ENCODE measurements around the gene LDLRAD4.
A peak's percentile ranks its signal among the peaks of the same experiment; 100 is the strongest.

The LDLRAD4 gene

DNA sequence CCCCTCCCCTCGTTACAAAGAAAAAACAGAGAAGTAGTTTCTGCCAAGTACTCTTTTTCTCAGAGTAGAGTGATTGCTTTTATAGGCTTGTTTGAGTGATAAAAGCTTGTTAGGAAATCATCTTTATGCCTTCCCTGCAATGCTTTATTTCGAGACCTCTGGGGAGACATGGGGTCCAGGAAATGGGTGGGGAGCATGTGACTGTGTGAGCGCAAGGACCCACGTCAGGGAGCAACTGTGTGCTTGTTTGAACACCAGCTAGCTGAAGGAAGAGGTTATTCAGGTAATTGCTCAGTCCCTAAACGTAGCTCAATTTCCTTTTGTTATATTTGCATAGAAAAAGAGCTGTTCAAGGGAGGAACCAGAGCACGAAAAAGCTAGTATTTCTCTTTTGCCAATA lies 320.5 kb downstream of the LDLRAD4 start:
- no peak for TF ChIP-seq GATA2 (IDR thresholded peaks at IDR 0.05; ENCODE audit: low read depth, low read length)
- TF ChIP-seq GATA3 (IDR thresholded peaks at IDR 0.05; ENCODE audit: low read depth, low read length): no peak

GRCh38 chr18:13539843-13540476 lies 321.4 kb downstream of the LDLRAD4 start:
- no peak for TF ChIP-seq GATA3 (IDR thresholded peaks at IDR 0.05; ENCODE audit: low read depth, low read length)
- no peak for TF ChIP-seq GATA2 (IDR thresholded peaks at IDR 0.05; ENCODE audit: low read depth, low read length)

DNA sequence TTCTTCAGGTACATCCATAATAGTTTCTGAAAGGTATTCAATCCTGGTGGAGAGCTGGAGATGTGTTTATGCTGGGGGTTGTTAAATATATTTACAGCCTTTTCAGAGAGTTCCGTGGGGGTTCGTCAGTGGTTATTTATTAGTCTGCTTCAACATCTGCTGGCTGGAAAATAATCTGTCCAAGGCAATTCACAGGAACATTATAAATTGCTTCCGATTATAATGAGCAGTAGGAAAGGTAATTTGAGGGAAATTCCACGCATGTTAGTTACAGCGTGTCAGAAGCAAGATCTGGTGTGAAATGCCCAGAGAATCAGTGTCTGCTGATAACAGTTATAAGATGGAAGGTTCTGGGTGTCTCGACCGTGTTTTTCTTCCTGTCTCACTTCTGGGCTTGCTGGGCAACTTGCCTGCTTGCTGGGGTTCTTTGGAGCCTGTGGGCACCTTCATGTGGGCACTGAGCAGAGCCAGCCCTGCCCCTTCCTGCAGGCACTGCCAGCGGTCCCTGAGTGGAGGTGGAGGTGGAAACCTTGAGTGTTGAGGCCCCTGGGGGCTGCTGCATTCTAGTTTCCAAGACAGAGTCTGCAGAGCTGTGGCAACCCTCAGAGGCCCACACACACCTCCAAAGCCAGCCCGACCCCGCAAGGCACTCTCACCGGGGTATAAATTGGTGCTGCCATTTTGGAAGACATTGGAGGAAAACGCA lies 322.1 kb downstream of the LDLRAD4 start:
- TF ChIP-seq GATA3 (IDR thresholded peaks at IDR 0.05; ENCODE audit: low read depth, low read length): no peak
- TF ChIP-seq GATA2 (IDR thresholded peaks at IDR 0.05; ENCODE audit: low read depth, low read length): no peak

DNA sequence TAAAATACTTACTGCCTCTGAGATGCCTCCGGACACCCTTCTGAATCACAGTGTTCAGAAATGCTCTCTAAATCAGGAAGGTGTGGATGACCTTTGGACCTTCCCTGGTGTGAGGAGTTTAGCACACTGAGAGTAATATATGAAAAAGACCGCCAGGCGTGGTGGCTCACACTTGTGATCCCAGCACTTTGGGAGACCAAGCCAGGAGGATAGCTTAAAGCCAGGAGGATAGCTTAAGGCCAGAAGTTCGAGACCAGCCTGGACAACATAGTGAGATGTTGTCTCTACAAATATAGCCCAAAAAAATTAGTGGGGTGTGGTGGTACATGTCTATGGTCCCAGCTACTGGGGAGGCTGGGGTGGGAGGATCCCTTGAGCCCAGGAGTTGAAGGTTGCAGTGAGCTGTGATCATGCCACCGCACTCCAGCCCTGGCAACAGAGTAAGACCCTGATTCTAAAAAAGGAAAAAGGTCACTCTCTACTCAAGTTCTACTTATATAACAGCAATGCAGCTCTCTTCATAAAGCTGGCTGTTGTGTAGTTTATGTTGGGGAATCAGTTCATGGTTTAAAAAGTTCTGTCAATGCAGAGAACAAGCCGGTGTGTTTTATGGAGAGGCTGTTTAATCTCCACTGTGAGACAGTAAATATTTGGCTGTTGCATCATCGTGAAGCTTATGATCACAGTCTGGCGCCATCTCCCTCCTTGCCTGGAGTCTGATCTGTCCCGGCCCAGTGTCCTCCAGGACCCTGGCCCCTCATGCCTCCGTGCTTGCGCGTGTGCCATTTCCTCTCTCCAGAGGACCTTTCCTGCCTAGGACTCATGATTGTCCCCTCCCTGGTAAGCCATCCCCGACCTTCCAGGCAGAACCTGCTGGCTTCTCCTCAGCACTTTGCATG lies 323.3 kb downstream of the LDLRAD4 start:
- TF ChIP-seq GATA2 (IDR thresholded peaks at IDR 0.05; ENCODE audit: low read depth, low read length): no peak
- TF ChIP-seq GATA3 (IDR thresholded peaks at IDR 0.05; ENCODE audit: low read depth, low read length): no peak

DNA sequence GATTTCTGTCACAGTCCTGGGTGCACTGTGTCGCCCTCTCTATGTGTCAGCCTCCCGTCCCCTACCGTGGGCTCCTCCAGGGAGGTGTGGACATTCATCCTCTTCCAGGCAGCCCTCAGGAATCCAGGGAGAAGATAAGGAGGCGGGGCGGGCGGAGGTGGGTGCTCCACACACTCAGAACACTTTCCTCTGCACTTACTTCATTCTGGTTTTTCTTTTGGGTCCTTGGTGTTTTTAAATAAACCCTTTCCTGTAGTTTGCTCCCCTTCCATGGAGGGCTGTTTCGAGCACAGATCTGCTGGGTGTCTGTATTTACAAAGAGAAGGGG lies 323.9 kb downstream of the LDLRAD4 start:
- TF ChIP-seq GATA3 (IDR thresholded peaks at IDR 0.05; ENCODE audit: low read depth, low read length): no peak
- TF ChIP-seq GATA2 (IDR thresholded peaks at IDR 0.05; ENCODE audit: low read depth, low read length): no peak

GRCh38 chr18:13543144-13543543 lies 324.6 kb downstream of the LDLRAD4 start:
- TF ChIP-seq GATA3 (IDR thresholded peaks at IDR 0.05; ENCODE audit: low read depth, low read length) (no peak), GATA2 (IDR thresholded peaks at IDR 0.05; ENCODE audit: low read depth, low read length) (no peak)

DNA sequence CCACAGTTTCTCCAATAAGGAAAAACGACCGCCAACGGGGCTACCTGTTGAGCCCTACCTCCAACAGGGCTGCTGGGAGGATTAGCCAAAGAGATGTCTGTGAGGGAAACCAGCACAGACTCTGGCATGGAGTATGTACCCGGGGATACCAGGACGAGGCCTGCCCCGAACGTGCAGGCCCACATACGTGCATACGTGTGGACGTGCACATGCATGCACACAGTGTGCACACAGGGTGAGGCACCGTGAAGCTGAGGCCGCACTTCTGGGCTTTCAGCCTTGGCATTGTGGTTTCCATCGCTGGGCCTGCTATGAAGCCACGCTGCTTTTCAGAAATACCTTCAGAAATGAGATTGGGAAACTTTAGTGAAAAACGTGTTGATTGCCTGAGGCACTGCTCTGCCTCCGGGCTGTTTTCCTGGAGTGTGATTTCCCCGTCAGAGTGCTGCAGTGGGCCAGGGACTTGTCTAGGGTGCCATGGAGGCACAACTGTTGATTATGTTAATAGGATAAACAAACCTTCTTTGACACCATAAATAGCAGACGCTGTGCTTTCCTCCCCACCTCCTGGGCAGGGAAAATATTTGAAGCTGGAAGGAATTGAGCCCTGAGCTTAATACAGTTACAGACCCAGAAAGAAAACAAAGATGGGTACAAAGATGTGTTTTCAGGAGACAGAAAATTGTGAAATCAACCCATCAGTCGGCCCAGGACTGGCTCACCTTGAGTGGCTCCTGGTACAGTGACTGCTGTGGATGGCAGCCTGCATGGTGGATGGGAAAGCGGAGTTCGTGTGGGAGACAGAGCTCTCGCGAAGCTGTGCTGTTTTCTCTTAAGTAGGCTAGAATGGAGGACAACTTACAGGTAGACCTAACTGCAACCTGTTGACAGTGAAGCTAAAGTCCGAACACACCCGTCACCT lies 325.5 kb downstream of the LDLRAD4 start:
- TF ChIP-seq GATA3 (IDR thresholded peaks at IDR 0.05; ENCODE audit: low read depth, low read length) (no peak), GATA2 (IDR thresholded peaks at IDR 0.05; ENCODE audit: low read depth, low read length) (no peak)

GRCh38 chr18:13544953-13545352 lies 326.4 kb downstream of the LDLRAD4 start:
- TF ChIP-seq GATA2 (IDR thresholded peaks at IDR 0.05; ENCODE audit: low read depth, low read length): no peak
- TF ChIP-seq GATA3 (IDR thresholded peaks at IDR 0.05; ENCODE audit: low read depth, low read length): no peak

GRCh38 chr18:13545514-13545913 lies 327.0 kb downstream of the LDLRAD4 start:
- TF ChIP-seq GATA3 (IDR thresholded peaks at IDR 0.05; ENCODE audit: low read depth, low read length) (no peak), GATA2 (IDR thresholded peaks at IDR 0.05; ENCODE audit: low read depth, low read length) (no peak)

DNA sequence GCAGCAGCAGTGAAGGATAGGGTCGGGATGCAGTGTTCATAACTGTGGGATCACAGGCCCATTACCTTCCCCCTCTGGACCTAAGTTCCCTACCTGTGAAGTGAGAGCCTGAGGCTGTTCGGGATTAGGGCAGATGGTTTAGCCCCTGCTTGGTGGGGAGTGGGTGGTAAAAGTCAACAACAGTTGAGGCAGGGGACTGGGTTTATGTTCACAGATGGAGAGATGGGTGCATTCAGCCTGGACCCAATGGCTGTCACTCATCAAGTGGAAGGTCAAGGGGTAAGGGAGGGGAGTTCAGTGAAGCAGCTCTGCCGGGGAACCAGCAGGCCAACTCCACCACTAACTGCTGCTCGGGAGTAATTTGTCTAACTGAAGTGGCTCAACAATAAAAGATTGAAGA lies 327.4 kb downstream of the LDLRAD4 start:
- TF ChIP-seq GATA2 (IDR thresholded peaks at IDR 0.05; ENCODE audit: low read depth, low read length) (no peak), GATA3 (IDR thresholded peaks at IDR 0.05; ENCODE audit: low read depth, low read length) (no peak)

- no peak for TF ChIP-seq GATA3 (IDR thresholded peaks at IDR 0.05; ENCODE audit: low read depth, low read length)
- 0 out of 2 replicates have a peak, but pooled peaks have one; percentile 17 for TF ChIP-seq GATA2 (IDR thresholded peaks at IDR 0.05; ENCODE audit: low read depth, low read length)
Observed at GRCh38 chr18:13546638-13547037, 328.1 kb downstream of the LDLRAD4 start.

DNA sequence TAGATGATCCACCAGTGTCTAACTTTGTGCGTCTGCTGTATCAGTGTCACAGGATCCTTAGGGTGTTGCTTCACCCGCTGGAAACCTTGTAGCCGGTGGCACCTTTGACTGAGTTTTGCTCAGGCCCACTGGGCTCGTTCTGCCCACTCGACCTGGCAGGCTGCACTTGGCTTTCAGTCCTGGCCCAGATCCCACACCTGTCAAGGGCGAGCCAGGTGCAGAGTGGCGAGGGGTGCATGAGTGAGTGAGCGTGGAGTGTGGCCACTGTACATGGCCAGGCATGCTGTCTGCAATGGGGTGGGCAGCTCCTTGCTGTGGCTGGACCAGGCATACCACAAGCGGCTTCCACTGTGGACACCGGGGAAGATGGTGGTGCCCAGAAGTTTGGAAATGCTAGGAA lies 328.8 kb downstream of the LDLRAD4 start:
- TF ChIP-seq GATA2 (IDR thresholded peaks at IDR 0.05; ENCODE audit: low read depth, low read length) (no peak), GATA3 (IDR thresholded peaks at IDR 0.05; ENCODE audit: low read depth, low read length) (no peak)

DNA sequence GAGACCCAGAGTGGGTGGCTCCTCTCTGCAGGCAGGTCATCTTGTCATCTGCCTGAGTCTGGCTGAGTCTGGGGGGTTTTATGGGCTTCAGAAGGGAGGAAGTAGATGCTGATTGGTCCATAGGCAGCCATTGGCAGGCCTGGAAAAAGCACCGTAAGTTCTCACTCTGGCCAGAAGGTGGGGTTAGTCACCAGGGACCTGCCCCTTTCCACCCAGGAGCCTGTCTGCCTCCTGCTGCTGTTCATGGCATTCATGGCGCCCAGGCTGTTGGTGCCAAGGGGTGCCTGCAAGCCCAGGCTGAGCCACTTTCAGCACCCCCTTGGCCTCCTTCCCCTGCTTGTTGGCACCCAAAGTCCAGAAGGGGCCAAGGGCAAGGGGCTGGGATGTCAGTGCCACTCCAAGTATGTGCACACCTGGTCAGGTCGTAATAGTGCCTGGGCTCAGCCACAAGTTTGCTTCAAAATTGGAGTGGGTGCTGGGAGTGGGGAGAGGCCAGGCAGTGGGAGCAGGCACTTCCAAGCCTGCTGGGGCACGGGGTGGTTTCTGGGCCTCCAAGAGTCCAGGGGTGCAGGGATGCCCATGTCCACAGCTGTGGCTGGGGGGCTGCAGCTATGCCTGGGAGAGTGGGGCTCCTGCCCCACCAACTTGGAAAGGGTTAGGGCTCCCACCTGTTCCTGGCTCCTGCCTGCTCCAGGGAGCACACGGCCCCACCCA lies 329.7 kb downstream of the LDLRAD4 start:
- TF ChIP-seq GATA3 (IDR thresholded peaks at IDR 0.05; ENCODE audit: low read depth, low read length) (no peak), GATA2 (IDR thresholded peaks at IDR 0.05; ENCODE audit: low read depth, low read length) (no peak)
